HG03066 (cell line): ENCODE data around the gene GRK5.
"Not testable (repeated sequence)": the region's sequence is repeated elsewhere in the genome, so short reads cannot be mapped to it uniquely, and the experiment has no call there.

ENCODE experiments used
- ATAC-seq: cut with Tn5 transposase; IDR thresholded peaks from one replicate; pipeline ENCODE4 v1.9.1; 2021; ENCODE audit warnings: low read depth; ENCODE audit not compliant: unreplicated experiment

GRK5 gene

GRCh38 chr10:119219871-119220270, 12.5 kb downstream of the GRK5 start:
- ATAC-seq = no peak

- ATAC-seq = no peak
Measured at GRCh38 chr10:119221201-119221600, 13.8 kb downstream of the GRK5 start.

GRCh38 chr10:119221666-119222065, 14.3 kb downstream of the GRK5 start:
- ATAC-seq = no peak

- no peak for ATAC-seq
Measured at GRCh38 chr10:119222537-119222936, 15.2 kb downstream of the GRK5 start.

GRCh38 chr10:119222966-119223386, 15.6 kb downstream of the GRK5 start:
- no peak for ATAC-seq

- no peak for ATAC-seq
Measured at GRCh38 chr10:119225083-119225658, 17.8 kb downstream of the GRK5 start.

- ATAC-seq = no peak
Measured at GRCh38 chr10:119227825-119228224, 20.5 kb downstream of the GRK5 start.

- ATAC-seq = no peak
Measured at GRCh38 chr10:119231654-119232053, 24.3 kb downstream of the GRK5 start.

GRCh38 chr10:119232439-119232838, 25.1 kb downstream of the GRK5 start:
- not testable (repeated sequence) for ATAC-seq

- ATAC-seq = no peak
Measured at GRCh38 chr10:119233123-119233820, 25.9 kb downstream of the GRK5 start.

- no peak for ATAC-seq
Measured at GRCh38 chr10:119233821-119234220, 26.4 kb downstream of the GRK5 start.

GRCh38 chr10:119235356-119235755, 28.0 kb downstream of the GRK5 start:
- no peak for ATAC-seq

- ATAC-seq = no peak
Measured at GRCh38 chr10:119237722-119238436, 30.5 kb downstream of the GRK5 start.

- ATAC-seq = no peak
Measured at GRCh38 chr10:119238577-119238976, 31.2 kb downstream of the GRK5 start.

- not testable (repeated sequence) for ATAC-seq
Measured at GRCh38 chr10:119239015-119239414, 31.6 kb downstream of the GRK5 start.

- ATAC-seq = not testable (repeated sequence)
Measured at GRCh38 chr10:119239630-119240029, 32.3 kb downstream of the GRK5 start.

GRCh38 chr10:119241066-119241465, 33.7 kb downstream of the GRK5 start:
- no peak for ATAC-seq

- ATAC-seq = no peak
Measured at GRCh38 chr10:119242186-119242585, 34.8 kb downstream of the GRK5 start.

- ATAC-seq = no peak
Measured at GRCh38 chr10:119243488-119243887, 36.1 kb downstream of the GRK5 start.

- ATAC-seq = no peak
Measured at GRCh38 chr10:119243967-119244366, 36.6 kb downstream of the GRK5 start.

- ATAC-seq = no peak
Measured at GRCh38 chr10:119245272-119245671, 37.9 kb downstream of the GRK5 start.
